Esophagus muscularis mucosa (tissue), 4 donors: Measurements from ENCODE around the gene XXYLT1. TPM values are rescaled to one million over a fixed set of nuclear protein-coding genes. Genes with fewer than 3 reads are reported as not detected.
A peak's percentile ranks its signal among the peaks of the same experiment; 100 is the strongest.

Experiments used
- DNase-seq: peaks from one replicate; pipeline ENCODE4 v3.0.0-alpha.2; 2017; ENCODE audit errors: extremely low spot score
- H3K27ac ChIP-seq, 4 donors: fragments of 200-600 bp; sonication (generic); replicated peaks in 1 of 4; 1 replicate in 3 of 4; 2 replicates in 1 of 4; pipeline ENCODE4 v1.5.1; 2016 to 2019; ENCODE audit warnings: mild to moderate bottlenecking in 1 of 4
- H3K27me3 ChIP-seq, 4 donors: fragments of 200-600 bp; sonication (generic); one replicate each; pipeline versions ENCODE4 v1.5.1 to v1.6.0; 2016 to 2019
- H3K36me3 ChIP-seq, 4 donors: fragments of 200-600 bp; sonication (generic); one replicate each; pipeline ENCODE4 v1.5.1; 2016 to 2019
- H3K4me1 ChIP-seq, 4 donors: fragments of 200-600 bp; sonication (generic); one replicate each; pipeline ENCODE4 v1.5.1; 2016 to 2019
- H3K4me3 ChIP-seq, 4 donors: fragments of 200-600 bp; sonication (generic); 1 replicate in 2 of 4; 2 replicates in 2 of 4; pipeline ENCODE4 v1.5.1; 2016 to 2019; ENCODE audit warnings: mild to moderate bottlenecking in 4 of 4, moderate library complexity in 1 of 4
- H3K9me3 ChIP-seq, 4 donors: fragments of 200-600 bp; sonication (generic); 1 replicate in 3 of 4; 2 replicates in 1 of 4; pipeline ENCODE4 v1.5.1; 2016 to 2019
- CTCF ChIP-seq, 3 experiments: fragments of 200-600 bp in 2 of 3; fragments of 450-650 bp in 1 of 3; sonication (generic) in 2 of 3; IDR thresholded peaks; one replicate each; pipeline ENCODE4 v1.5.1; 2017 to 2019; ENCODE audit warnings: antibody characterized with exemption in 3 of 3, mild to moderate bottlenecking in 2 of 3, moderate library complexity in 1 of 3
- EP300 ChIP-seq: sonication (generic); formaldehyde crosslinking; IDR thresholded peaks from one replicate; pipeline ENCODE4 v1.6.1; 2017; ENCODE audit warnings: antibody characterized with exemption
- POLR2A ChIP-seq: fragments of 450-650 bp; IDR thresholded peaks from one replicate; pipeline ENCODE4 v1.6.1; 2017; ENCODE audit warnings: antibody characterized with exemption, moderate library complexity, mild to moderate bottlenecking, low read depth
- POLR2AphosphoS5 ChIP-seq, 2 donors: sonication (generic); formaldehyde crosslinking; IDR thresholded peaks; one replicate each; pipeline ENCODE4 v1.6.1; 2017; ENCODE audit warnings: antibody characterized with exemption in 2 of 2
- WGBS: methylation state at CpG from one replicate; pipeline ENCODE4 v1.1.5; 2018; 5-methylcytosine and 5-hydroxymethylcytosine counted together
- intact Hi-C: fragments of 100-400 bp; cut with DNase I; formaldehyde crosslinking; loops from one replicate; pipeline ENCODE4 v1.15.1; 2023
- total RNA-seq, 4 donors: library from RNA; depleted of rRNA; stranded (reverse); fragments of >200 nt; gene quantifications; one replicate each; pipeline versions ENCODE4 v1.1.0 to v1.2.1, GENCODE V29; 2016

The XXYLT1 gene
- total RNA-seq, 4 donors from 2014 or later, result 8.8 to 18.5 (median 13.9) TPM

GRCh38 chr3:195172039-195172684 lies 98.8 kb downstream of the XXYLT1 start:
- no peak for DNase-seq
- intact Hi-C loops, result no loop called here
- H3K4me1 ChIP-seq, result peaks cover 22 to 31% (median 29%) of the 10 kb centered on the region in 4 donors
- H3K36me3 ChIP-seq, result peaks cover 0 to 8% (median 2%) of the 10 kb centered on the region in 4 donors
- peak overlapping the region in 3 of 4 donors; percentile 28 to 72 (median 57) for H3K27ac ChIP-seq
- WGBS, result 36% methylated on average over 11 of the region's 11 CpGs
- H3K27me3 ChIP-seq, result no peaks in the 10 kb centered on the region
- peak overlapping the region in 1 of 4 donors; percentile 7 for H3K4me3 ChIP-seq
- TF ChIP-seq EP300 (no peak), POLR2AphosphoS5 (IDR thresholded peaks at IDR 0.05) (no peak)
- H3K9me3 ChIP-seq, result no peaks in the 10 kb centered on the region

GRCh38 chr3:195171093-195171873 lies 99.7 kb downstream of the XXYLT1 start:
- Histone ChIP-seq H3K4me1 (peaks cover 22 to 31% (median 29%) of the 10 kb centered on the region in 4 donors), H3K27me3 (no peaks in the 10 kb centered on the region), H3K27ac (peak overlapping the region; percentile 29 to 72 (median 56)), H3K36me3 (peaks cover 0 to 8% (median 2%) of the 10 kb centered on the region in 4 donors), H3K4me3 (no peak overlapping the region), H3K9me3 (no peaks in the 10 kb centered on the region)
- DNase-seq, result no peak
- 67% methylated on average over 14 of the region's 15 CpGs for WGBS
- intact Hi-C loops, result no loop called here
- no peak for TF ChIP-seq POLR2AphosphoS5 (IDR thresholded peaks at IDR 0.05)
- TF ChIP-seq POLR2A, result no peak
- TF ChIP-seq EP300, result no peak
- TF ChIP-seq CTCF (IDR thresholded peaks at IDR 0.05), result no peak

DNA sequence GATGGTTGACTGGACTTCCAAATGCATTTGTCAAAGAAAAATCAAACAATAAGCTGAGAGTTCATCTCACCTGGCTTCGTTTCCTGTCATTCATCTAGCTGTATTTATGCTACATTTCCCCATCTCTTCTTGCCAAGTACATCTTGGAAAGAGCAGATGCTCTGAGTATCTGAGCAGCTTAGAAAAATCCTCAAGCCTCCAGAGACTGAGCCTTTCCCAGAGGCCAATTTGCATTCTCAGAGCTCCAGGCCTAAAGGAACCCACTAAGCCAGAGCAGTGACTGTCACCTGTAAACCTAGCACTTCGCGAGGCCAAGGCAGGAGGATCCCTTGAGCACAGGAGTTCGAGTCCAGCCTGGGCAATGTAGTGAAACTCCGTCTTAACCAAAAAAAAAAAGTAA lies 100.5 kb downstream of the XXYLT1 start:
- Histone ChIP-seq H3K27ac (peak overlapping the region; percentile 29 to 72 (median 56)), H3K4me3 (no peak overlapping the region), H3K27me3 (no peaks in the 10 kb centered on the region), H3K9me3 (no peaks in the 10 kb centered on the region), H3K36me3 (peaks cover 0 to 7% (median 1%) of the 10 kb centered on the region in 4 donors), H3K4me1 (peaks cover 22 to 31% (median 29%) of the 10 kb centered on the region in 4 donors)
- WGBS, result 58% methylated on average over 5 of the region's 5 CpGs
- no peak for DNase-seq
- intact Hi-C loops, result no loop called here
- TF ChIP-seq POLR2AphosphoS5 (IDR thresholded peaks at IDR 0.05), result no peak
- no peak for TF ChIP-seq CTCF (IDR thresholded peaks at IDR 0.05)
- TF ChIP-seq EP300, result no peak
- TF ChIP-seq POLR2A, result no peak

DNA sequence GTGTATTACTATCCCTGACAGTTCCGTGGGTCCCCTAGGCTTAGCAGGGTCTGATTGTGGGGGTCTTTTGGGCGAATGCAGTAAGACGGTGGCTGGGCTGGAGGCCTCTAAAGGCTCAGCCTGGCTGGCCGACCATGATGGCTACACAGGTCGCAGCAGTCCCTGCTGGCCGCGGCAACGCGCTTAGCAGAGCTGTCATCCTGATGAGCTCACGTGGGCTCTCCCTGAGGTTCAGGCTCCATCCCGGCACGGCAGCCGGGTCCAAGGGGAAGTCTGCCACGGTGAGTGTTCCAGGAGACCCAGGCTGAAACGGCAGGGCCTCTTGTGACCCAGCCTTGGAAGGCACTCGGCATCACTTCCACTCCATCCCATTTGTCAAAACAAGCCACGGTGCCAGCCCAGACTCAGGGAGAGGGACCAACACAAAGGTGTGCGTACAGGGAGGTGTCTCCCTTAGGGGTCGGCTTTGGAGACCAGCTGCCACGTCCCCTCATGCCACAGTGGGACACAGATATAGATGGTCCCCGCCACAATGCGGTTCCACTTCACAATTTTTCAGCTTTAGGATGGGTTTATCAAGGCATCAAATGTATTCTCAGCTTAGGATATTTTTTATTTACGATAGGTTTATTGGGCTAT lies 101.8 kb downstream of the XXYLT1 start:
- H3K4me1 ChIP-seq, result peaks cover 22 to 31% (median 29%) of the 10 kb centered on the region in 4 donors
- H3K36me3 ChIP-seq, result no peaks in the 10 kb centered on the region
- intact Hi-C loops, result no loop called here
- no peak for DNase-seq
- 88% methylated on average over 22 of the region's 23 CpGs for WGBS
- H3K9me3 ChIP-seq, result no peaks in the 10 kb centered on the region
- H3K4me3 ChIP-seq, result no peak overlapping the region
- no peak for TF ChIP-seq POLR2AphosphoS5 (IDR thresholded peaks at IDR 0.05)
- no peak for TF ChIP-seq EP300
- TF ChIP-seq POLR2A, result no peak
- TF ChIP-seq CTCF (IDR thresholded peaks at IDR 0.05), result no peak
- no peaks in the 10 kb centered on the region for H3K27me3 ChIP-seq
- peak overlapping the region in 2 of 4 donors; percentile 4 to 36 for H3K27ac ChIP-seq
